Neural cell (in vitro differentiated cells): ENCODE data around the gene KRT74.

Experiments
- EP300 ChIP-seq: fragments of 450-650 bp; conservative IDR thresholded peaks from 2 replicates; pipeline ENCODE4 v1.6.1; 2014; ENCODE audit warnings: antibody characterized with exemption, mild to moderate bottlenecking, moderate library complexity; ENCODE audit not compliant: poor library complexity, severe bottlenecking
- EZH2 ChIP-seq: fragments of 200-600, 300-800 bp; shearing (Covaris generic), sonication (generic); IDR thresholded peaks from 2 replicates; pipeline ENCODE4 v1.6.1; 2014; ENCODE audit warnings: antibody characterized with exemption, low read length, borderline replicate concordance, mild to moderate bottlenecking; ENCODE audit not compliant: insufficient read depth, poor library complexity, severe bottlenecking
- MXI1 ChIP-seq: fragments of 450-650 bp; conservative IDR thresholded peaks from 2 replicates; pipeline ENCODE4 v1.6.1; 2014; ENCODE audit warnings: antibody characterized with exemption, mild to moderate bottlenecking; ENCODE audit not compliant: poor library complexity, severe bottlenecking
- POLR2AphosphoS5 ChIP-seq: IDR thresholded peaks from 2 replicates; pipeline ENCODE4 v1.6.1; 2012
- TAF1 ChIP-seq: IDR thresholded peaks from 2 replicates; pipeline ENCODE4 v1.6.1; 2012; ENCODE audit warnings: low read depth
- TF ChIP-seq, protein P1 (sequence below): fragments of 450-650 bp; IDR thresholded peaks from 2 replicates; pipeline ENCODE4 v1.5.1; 2014; ENCODE audit warnings: antibody characterized with exemption, mild to moderate bottlenecking, moderate library complexity; ENCODE audit not compliant: poor library complexity, severe bottlenecking
- TF ChIP-seq, protein P2 (sequence below): IDR thresholded peaks from 2 replicates; pipeline ENCODE4 v1.6.1; 2012; ENCODE audit warnings: borderline replicate concordance

DNA sequence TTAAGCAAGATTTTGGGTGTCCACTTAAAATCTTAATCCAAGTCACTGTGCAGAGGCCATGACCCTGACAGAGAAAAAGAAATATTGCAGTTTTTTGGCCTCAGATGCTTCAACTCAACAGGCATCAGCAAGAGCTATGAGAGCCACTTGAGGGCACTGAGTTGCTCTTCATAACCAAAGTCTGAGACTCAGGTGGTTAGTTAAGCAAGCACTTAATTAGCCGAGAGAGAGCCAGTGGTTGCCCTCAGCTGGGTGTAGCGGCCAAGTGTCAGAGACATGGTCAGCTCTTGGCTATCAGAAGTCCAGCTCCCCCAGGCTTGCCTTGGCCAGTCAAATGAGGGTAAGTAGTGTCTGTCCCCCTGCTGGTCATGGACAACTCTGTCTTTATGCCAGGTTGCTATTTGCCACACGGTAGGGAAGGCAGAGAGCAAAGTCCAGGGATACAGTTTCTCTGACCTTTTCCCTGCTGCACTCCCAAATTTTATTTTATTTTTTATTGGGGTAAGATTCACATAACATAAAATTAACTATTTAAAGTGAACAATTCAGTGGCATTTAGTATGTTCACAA lies 11.7 kb downstream of the KRT74 start:
- TF ChIP-seq, protein P1, sequence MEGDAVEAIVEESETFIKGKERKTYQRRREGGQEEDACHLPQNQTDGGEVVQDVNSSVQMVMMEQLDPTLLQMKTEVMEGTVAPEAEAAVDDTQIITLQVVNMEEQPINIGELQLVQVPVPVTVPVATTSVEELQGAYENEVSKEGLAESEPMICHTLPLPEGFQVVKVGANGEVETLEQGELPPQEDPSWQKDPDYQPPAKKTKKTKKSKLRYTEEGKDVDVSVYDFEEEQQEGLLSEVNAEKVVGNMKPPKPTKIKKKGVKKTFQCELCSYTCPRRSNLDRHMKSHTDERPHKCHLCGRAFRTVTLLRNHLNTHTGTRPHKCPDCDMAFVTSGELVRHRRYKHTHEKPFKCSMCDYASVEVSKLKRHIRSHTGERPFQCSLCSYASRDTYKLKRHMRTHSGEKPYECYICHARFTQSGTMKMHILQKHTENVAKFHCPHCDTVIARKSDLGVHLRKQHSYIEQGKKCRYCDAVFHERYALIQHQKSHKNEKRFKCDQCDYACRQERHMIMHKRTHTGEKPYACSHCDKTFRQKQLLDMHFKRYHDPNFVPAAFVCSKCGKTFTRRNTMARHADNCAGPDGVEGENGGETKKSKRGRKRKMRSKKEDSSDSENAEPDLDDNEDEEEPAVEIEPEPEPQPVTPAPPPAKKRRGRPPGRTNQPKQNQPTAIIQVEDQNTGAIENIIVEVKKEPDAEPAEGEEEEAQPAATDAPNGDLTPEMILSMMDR, result no peak
- TF ChIP-seq MXI1 (no peak), TAF1 (no peak), EZH2 (no peak), POLR2AphosphoS5 (no peak), EP300 (no peak)
- TF ChIP-seq, protein P2, sequence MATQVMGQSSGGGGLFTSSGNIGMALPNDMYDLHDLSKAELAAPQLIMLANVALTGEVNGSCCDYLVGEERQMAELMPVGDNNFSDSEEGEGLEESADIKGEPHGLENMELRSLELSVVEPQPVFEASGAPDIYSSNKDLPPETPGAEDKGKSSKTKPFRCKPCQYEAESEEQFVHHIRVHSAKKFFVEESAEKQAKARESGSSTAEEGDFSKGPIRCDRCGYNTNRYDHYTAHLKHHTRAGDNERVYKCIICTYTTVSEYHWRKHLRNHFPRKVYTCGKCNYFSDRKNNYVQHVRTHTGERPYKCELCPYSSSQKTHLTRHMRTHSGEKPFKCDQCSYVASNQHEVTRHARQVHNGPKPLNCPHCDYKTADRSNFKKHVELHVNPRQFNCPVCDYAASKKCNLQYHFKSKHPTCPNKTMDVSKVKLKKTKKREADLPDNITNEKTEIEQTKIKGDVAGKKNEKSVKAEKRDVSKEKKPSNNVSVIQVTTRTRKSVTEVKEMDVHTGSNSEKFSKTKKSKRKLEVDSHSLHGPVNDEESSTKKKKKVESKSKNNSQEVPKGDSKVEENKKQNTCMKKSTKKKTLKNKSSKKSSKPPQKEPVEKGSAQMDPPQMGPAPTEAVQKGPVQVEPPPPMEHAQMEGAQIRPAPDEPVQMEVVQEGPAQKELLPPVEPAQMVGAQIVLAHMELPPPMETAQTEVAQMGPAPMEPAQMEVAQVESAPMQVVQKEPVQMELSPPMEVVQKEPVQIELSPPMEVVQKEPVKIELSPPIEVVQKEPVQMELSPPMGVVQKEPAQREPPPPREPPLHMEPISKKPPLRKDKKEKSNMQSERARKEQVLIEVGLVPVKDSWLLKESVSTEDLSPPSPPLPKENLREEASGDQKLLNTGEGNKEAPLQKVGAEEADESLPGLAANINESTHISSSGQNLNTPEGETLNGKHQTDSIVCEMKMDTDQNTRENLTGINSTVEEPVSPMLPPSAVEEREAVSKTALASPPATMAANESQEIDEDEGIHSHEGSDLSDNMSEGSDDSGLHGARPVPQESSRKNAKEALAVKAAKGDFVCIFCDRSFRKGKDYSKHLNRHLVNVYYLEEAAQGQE, result no peak
